HepG2 (cell line): ENCODE results near the gene ADAM10. TPM values are rescaled to one million over a fixed set of nuclear protein-coding genes. Genes with fewer than 3 reads are reported as not detected.

Source experiments
- CEBPG ChIP-seq: IDR thresholded peaks from 2 replicates; pipeline ENCODE4 v1.6.1; 2016
- ELF3 ChIP-seq: IDR thresholded peaks from 2 replicates; pipeline ENCODE4 v1.6.1; 2016; ENCODE audit warnings: missing genetic modification reagents, missing compliant biosample characterization
- ETV5 ChIP-seq: IDR thresholded peaks from 2 replicates; pipeline ENCODE4 v1.6.1; 2018; ENCODE audit warnings: missing biosample characterization, missing genetic modification reagents, inconsistent platforms, borderline replicate concordance
- KDM5B ChIP-seq: sonication (generic); formaldehyde crosslinking; IDR thresholded peaks from 2 replicates; pipeline ENCODE4 v1.4.0; 2020; ENCODE audit warnings: missing genetic modification reagents, mild to moderate bottlenecking, borderline replicate concordance
- KLF16 ChIP-seq, 2 experiments: sonication (generic) in 1 of 2; formaldehyde crosslinking in 1 of 2; IDR thresholded peaks; 2 replicates each; pipeline versions ENCODE4 v1.6.1 to v1.8.0; 2016 to 2023; ENCODE audit warnings: missing genetic modification reagents in 2 of 2, missing compliant biosample characterization in 1 of 2
- MED1 ChIP-seq: sonication (generic); formaldehyde crosslinking; IDR thresholded peaks from 2 replicates; pipeline ENCODE4 v1.4.0; 2020; ENCODE audit warnings: missing genetic modification reagents
- MED13 ChIP-seq: sonication (generic); formaldehyde crosslinking; IDR thresholded peaks from 2 replicates; pipeline ENCODE4 v1.5.0; 2020; ENCODE audit warnings: missing genetic modification reagents
- MXD4 ChIP-seq: IDR thresholded peaks from 2 replicates; pipeline ENCODE4 v1.6.1; 2016; ENCODE audit warnings: mild to moderate bottlenecking, missing biosample characterization, missing genetic modification reagents
- NCOA2 ChIP-seq: sonication (generic); formaldehyde crosslinking; IDR thresholded peaks from 2 replicates; pipeline ENCODE4 v1.8.0; 2022; ENCODE audit warnings: inconsistent platforms
- PITX1 ChIP-seq: sonication (generic); formaldehyde crosslinking; IDR thresholded peaks from 2 replicates; pipeline ENCODE4 v1.5.1; 2020; ENCODE audit warnings: mild to moderate bottlenecking, missing genetic modification reagents
- SRSF1 ChIP-seq: fragments of 200-400 bp; formaldehyde crosslinking; optimal IDR thresholded peaks from 2 replicates; pipeline ENCODE3; 2017; ENCODE audit warnings: mild to moderate bottlenecking, low read depth, low read length, moderate library complexity
- STAT5B ChIP-seq: sonication (generic); formaldehyde crosslinking; IDR thresholded peaks from 2 replicates; pipeline ENCODE4 v1.4.0; 2020; ENCODE audit warnings: missing genetic modification reagents
- TBP ChIP-seq: sonication (generic); formaldehyde crosslinking; IDR thresholded peaks from 2 replicates; pipeline ENCODE4 v1.5.0; 2020; ENCODE audit warnings: missing genetic modification reagents
- TFAP4 ChIP-seq: sonication (generic); IDR thresholded peaks from 2 replicates; pipeline ENCODE4 v1.6.1; 2016; ENCODE audit warnings: low read depth, borderline replicate concordance
- ZEB1 ChIP-seq: IDR thresholded peaks from 2 replicates; pipeline ENCODE4 v1.6.1; 2012; ENCODE audit warnings: mild to moderate bottlenecking, low read depth, inconsistent platforms; ENCODE audit not compliant: insufficient replicate concordance
- ZKSCAN5 ChIP-seq: sonication (generic); formaldehyde crosslinking; IDR thresholded peaks from 2 replicates; pipeline ENCODE4 v1.5.1; 2020; ENCODE audit warnings: mild to moderate bottlenecking, missing genetic modification reagents
- ZNF205 ChIP-seq: IDR thresholded peaks from 2 replicates; pipeline ENCODE4 v1.6.1; 2018; ENCODE audit warnings: missing biosample characterization, missing genetic modification reagents
- ZNF292 ChIP-seq: sonication (generic); formaldehyde crosslinking; IDR thresholded peaks from 2 replicates; pipeline ENCODE4 v1.8.1; 2022; ENCODE audit warnings: mild to moderate bottlenecking, low read depth, missing genetic modification reagents, borderline replicate concordance
- ZNF329 ChIP-seq: sonication (generic); formaldehyde crosslinking; IDR thresholded peaks from 2 replicates; pipeline ENCODE4 v1.9.0; 2021; ENCODE audit warnings: low read depth, mild to moderate bottlenecking, missing genetic modification reagents
- ZNF562 ChIP-seq: sonication (generic); formaldehyde crosslinking; IDR thresholded peaks from 2 replicates; pipeline ENCODE4 v1.8.0; 2022; ENCODE audit warnings: missing genetic modification reagents, borderline replicate concordance
- ZNF614 ChIP-seq: IDR thresholded peaks from 2 replicates; pipeline ENCODE4 v1.6.1; 2018; ENCODE audit warnings: missing biosample characterization, missing genetic modification reagents, inconsistent platforms, borderline replicate concordance
- ZNF644 ChIP-seq: IDR thresholded peaks from 2 replicates; pipeline ENCODE4 v1.6.1; 2016; ENCODE audit warnings: low read depth
- ZNF7 ChIP-seq: IDR thresholded peaks from 2 replicates; pipeline ENCODE4 v1.6.1; 2016; ENCODE audit warnings: missing biosample characterization, missing genetic modification reagents
- ZNF788 ChIP-seq: sonication (generic); formaldehyde crosslinking; IDR thresholded peaks from 2 replicates; pipeline ENCODE4 v1.5.0; 2020; ENCODE audit warnings: mild to moderate bottlenecking, missing genetic modification reagents, borderline replicate concordance
- ZNF879 ChIP-seq: sonication (generic); formaldehyde crosslinking; IDR thresholded peaks from 2 replicates; pipeline ENCODE4 v1.8.1; 2023; ENCODE audit warnings: missing genetic modification reagents
- ZSCAN25 ChIP-seq: sonication (generic); formaldehyde crosslinking; IDR thresholded peaks from 2 replicates; pipeline ENCODE4 v1.8.0; 2022; ENCODE audit warnings: mild to moderate bottlenecking, missing genetic modification reagents
- ZSCAN5A ChIP-seq: sonication (generic); formaldehyde crosslinking; IDR thresholded peaks from 2 replicates; pipeline ENCODE4 v1.8.0; 2022; ENCODE audit warnings: mild to moderate bottlenecking, missing genetic modification reagents, borderline replicate concordance
- polyA plus RNA-seq, 8 experiments: library from polyadenylated mRNA; depleted of rRNA in 3 of 8; stranded (reverse) in 7 of 8; unstranded in 1 of 8; fragments of >200 nt; fragmentation: Illumina TruSeq in 4 of 8; extraction: Trizol in 4 of 8; gene quantifications; 2 replicates each; pipeline versions ENCODE4 v1.2.1 to v1.2.3, GENCODE V29; 2011 to 2016; ENCODE audit warnings: low read depth in 4 of 8, missing spikeins in 1 of 8, mixed read lengths in 1 of 8; ENCODE audit not compliant: insufficient read depth in 1 of 8
- total RNA-seq, 5 experiments: library from RNA; depleted of rRNA; stranded (reverse); fragments of >200 nt; fragmentation: Illumina TruSeq; extraction: Trizol; gene quantifications; 2 replicates each; pipeline ENCODE4 v1.2.3, GENCODE V29; 2016; ENCODE audit warnings: low read depth in 1 of 5
- TF ChIP-seq, protein P1 (sequence below): sonication (generic); formaldehyde crosslinking; IDR thresholded peaks from 2 replicates; pipeline ENCODE4 v1.4.0; 2020; ENCODE audit warnings: low read depth, mild to moderate bottlenecking, missing genetic modification reagents

Gene ADAM10
- total and polyA plus RNA-seq, 2 of the 13 experiments (the other 11 are each of a cell fraction or from before 2014, with no cell fraction given) = 92.7 to 125 TPM

DNA sequence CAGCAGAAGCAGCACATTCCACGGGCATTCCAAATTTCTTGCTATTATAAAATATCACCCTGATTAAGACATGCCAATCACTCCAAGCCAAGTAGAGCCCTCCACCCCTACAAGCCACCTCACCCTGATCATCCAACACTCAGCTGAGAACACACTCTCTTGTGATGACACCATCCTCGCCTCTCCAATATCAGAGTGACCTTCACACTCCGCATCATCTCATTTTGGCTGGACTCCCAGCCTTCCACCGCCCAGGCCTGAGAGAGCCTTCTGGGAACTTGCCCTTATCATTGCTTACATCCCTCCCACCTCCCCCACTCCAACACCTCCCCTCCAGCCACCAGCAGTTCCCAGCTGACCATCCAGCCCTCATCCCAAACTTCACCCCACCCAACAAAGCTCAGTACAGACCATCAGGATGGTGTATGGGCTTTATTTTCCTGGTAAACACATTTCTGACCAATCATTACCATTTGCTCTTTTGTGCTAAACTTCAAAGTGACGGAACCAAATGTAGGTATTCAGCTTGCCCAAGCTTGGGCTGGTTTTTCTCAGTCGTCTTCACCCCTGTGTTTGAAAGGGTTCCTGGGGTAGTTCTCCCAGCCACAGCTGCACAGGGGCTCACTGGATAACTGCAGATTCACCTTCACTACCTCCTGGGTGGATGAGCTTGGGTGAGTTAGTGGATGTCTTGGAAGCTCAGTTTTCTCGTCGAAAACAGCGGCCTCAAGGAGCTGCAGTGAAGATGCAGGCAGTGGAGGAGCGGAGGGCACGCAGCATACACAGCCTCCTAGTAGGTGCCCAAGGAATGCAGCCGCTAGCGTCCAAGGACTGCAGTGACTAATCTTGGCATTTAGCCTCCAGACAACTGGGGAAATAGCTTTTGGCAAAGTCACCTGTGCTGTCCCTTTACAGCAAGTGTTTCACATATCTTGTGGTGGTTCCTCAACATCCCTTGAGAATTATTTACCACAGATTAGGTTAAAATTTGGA lies 202.6 kb downstream of the ADAM10 start (continued):
- TF ChIP-seq ZNF614 (CRISPR knock-in tag) (0 out of 2 replicates have a peak, but pooled peaks have one; percentile 12), ZKSCAN5 (CRISPR knock-in tag) (no peak), KDM5B (CRISPR knock-in tag) (no peak), STAT5B (no peak), ZNF205 (CRISPR knock-in tag) (no peak), ZEB1 (no peak), CEBPG (CRISPR knock-in tag) (peak; percentile 13; the same call in 1 of the 2 replicates), ZSCAN5A (CRISPR knock-in tag) (peak; percentile 55; the same call in 1 of the 2 replicates), NCOA2 (CRISPR knock-in tag) (peak; percentile 43; the same call in 1 of the 2 replicates), MXD4 (CRISPR knock-in tag) (no peak), ELF3 (CRISPR knock-in tag) (peak; percentile 39; the same call in 1 of the 2 replicates), SRSF1 (no peak), MED1 (CRISPR knock-in tag) (no peak), PITX1 (CRISPR knock-in tag) (no peak), ZNF644 (CRISPR knock-in tag) (peak; percentile 49), ZNF7 (no peak), TFAP4 (peak; percentile 71; the same call in 1 of the 2 replicates), ZNF292 (CRISPR knock-in tag) (no peak), MED13 (0 out of 2 replicates have a peak, but pooled peaks have one; percentile 26), ZNF788 (CRISPR knock-in tag) (no peak), TBP (CRISPR knock-in tag) (no peak), ZNF562 (no peak), ZSCAN25 (no peak), ZNF329 (CRISPR knock-in tag) (no peak), ZNF879 (CRISPR knock-in tag) (no peak), KLF16 (CRISPR knock-in tag; IDR thresholded peaks at IDR 0.05) (no peak), ETV5 (peak; percentile 27; the same call in 1 of the 2 replicates)
- TF ChIP-seq, protein P1, sequence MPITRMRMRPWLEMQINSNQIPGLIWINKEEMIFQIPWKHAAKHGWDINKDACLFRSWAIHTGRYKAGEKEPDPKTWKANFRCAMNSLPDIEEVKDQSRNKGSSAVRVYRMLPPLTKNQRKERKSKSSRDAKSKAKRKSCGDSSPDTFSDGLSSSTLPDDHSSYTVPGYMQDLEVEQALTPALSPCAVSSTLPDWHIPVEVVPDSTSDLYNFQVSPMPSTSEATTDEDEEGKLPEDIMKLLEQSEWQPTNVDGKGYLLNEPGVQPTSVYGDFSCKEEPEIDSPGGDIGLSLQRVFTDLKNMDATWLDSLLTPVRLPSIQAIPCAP (CRISPR knock-in tag) = no peak
